Measurements from ENCODE around the gene TFRC. TPM values are rescaled to one million over a fixed set of nuclear protein-coding genes. Genes with fewer than 3 reads are reported as not detected.
"Not testable (repeated sequence)": the region's sequence is repeated elsewhere in the genome, so short reads cannot be mapped to it uniquely, and the experiment has no call there.

The TFRC gene
- total and polyA plus RNA-seq, 2 experiments from 2014 or later: 35.5 to 187 TPM

DNA sequence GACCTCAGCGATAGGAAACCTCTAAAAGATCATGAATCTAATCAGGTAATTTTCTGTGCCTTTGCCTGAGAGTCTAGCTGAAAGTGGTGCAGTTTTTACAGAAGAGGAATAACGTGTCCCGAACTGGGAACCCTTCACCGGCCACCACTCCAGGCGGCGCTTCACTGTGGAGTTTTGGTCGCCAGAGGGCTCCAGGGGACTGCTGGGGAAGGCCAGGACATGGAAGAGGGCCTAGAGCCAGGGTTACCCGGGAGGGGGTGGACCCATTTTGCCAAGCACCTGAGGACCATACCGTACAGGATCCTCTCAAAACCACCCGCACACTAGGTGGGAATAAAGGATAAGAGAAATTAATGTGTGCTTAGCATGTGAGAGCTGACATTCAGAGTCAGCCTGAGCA, 55.8 kb downstream of the TFRC start:
- not testable (repeated sequence) for H4K20me1 ChIP-seq (replicated peaks; ENCODE audit: insufficient read depth); H3K9me2 ChIP-seq (ENCODE audit: insufficient read depth); H3K4me3 ChIP-seq; H3K27me3 Mint-ChIP-seq (ENCODE audit: insufficient read depth, low read depth, poor library complexity); H3K4me2 ChIP-seq; H3K4me3 Mint-ChIP-seq; H2AFZ ChIP-seq; H3K79me2 ChIP-seq (replicated peaks; ENCODE audit: insufficient read depth); H3K27me3 ChIP-seq (ENCODE audit: insufficient read depth); H3F3A ChIP-seq (replicated peaks; ENCODE audit: low read depth); H3K36me3 ChIP-seq (ENCODE audit: insufficient read depth); H3K4me1 ChIP-seq (ENCODE audit: insufficient read depth); H3K27ac Mint-ChIP-seq; H3K27ac ChIP-seq (ENCODE audit: low read depth); H3K4me1 Mint-ChIP-seq
- peaks cover 11% of the 10 kb centered on the region for H3K36me3 Mint-ChIP-seq (ENCODE audit: low read depth)
- ATAC-seq (peak; percentile 100), DNase-seq (ENCODE audit: low spot score) (peak; percentile 70)
- TF ChIP-seq, protein P1, sequence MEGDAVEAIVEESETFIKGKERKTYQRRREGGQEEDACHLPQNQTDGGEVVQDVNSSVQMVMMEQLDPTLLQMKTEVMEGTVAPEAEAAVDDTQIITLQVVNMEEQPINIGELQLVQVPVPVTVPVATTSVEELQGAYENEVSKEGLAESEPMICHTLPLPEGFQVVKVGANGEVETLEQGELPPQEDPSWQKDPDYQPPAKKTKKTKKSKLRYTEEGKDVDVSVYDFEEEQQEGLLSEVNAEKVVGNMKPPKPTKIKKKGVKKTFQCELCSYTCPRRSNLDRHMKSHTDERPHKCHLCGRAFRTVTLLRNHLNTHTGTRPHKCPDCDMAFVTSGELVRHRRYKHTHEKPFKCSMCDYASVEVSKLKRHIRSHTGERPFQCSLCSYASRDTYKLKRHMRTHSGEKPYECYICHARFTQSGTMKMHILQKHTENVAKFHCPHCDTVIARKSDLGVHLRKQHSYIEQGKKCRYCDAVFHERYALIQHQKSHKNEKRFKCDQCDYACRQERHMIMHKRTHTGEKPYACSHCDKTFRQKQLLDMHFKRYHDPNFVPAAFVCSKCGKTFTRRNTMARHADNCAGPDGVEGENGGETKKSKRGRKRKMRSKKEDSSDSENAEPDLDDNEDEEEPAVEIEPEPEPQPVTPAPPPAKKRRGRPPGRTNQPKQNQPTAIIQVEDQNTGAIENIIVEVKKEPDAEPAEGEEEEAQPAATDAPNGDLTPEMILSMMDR (conservative IDR thresholded peaks at IDR 0.05; ENCODE audit: low read depth in 2 of 2): peak; percentile 74 to 80
- peaks cover 15% of the 10 kb centered on the region for H3K9me3 Mint-ChIP-seq

DNA sequence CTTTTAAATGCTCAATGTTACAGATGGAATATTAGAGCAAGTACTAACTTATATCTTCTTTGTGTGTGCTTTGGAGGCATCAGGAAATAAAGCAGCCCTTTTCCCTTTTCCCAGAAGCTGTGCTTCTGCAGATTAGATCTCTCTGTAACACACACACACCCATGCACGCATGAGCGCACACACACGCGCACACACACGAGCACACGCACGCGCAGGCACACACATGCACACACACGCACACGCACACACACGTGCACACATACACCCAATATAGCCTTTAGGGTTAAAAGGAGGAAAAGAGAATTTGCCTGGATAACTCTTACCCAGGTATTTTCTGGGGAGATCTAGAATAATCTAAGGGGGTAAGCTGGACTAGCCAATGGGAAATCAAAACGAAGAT, 56.9 kb downstream of the TFRC start:
- no peak overlapping the region for H3K27ac ChIP-seq (ENCODE audit: low read depth)
- no peak overlapping the region for H2AFZ ChIP-seq
- H3K4me3 ChIP-seq: no peak overlapping the region
- H3K4me3 Mint-ChIP-seq: no peak overlapping the region
- no peaks in the 10 kb centered on the region; the same call in 2 of the 3 replicates for H3K4me1 Mint-ChIP-seq
- H3K79me2 ChIP-seq (replicated peaks; ENCODE audit: insufficient read depth): no peaks in the 10 kb centered on the region
- H4K20me1 ChIP-seq (replicated peaks; ENCODE audit: insufficient read depth): no peaks in the 10 kb centered on the region
- H3K9me2 ChIP-seq (ENCODE audit: insufficient read depth): no peaks in the 10 kb centered on the region
- H3K27me3 Mint-ChIP-seq (ENCODE audit: insufficient read depth, low read depth, poor library complexity): no peaks in the 10 kb centered on the region
- H3F3A ChIP-seq (replicated peaks; ENCODE audit: low read depth): no peaks in the 10 kb centered on the region
- H3K4me1 ChIP-seq (ENCODE audit: insufficient read depth): no peaks in the 10 kb centered on the region
- no peak overlapping the region for H3K4me2 ChIP-seq
- no peaks in the 10 kb centered on the region for H3K36me3 ChIP-seq (ENCODE audit: insufficient read depth)
- DNase-seq (ENCODE audit: low spot score) (no peak), ATAC-seq (no peak)
- H3K27ac Mint-ChIP-seq: no peak overlapping the region
- H3K27me3 ChIP-seq (ENCODE audit: insufficient read depth): no peaks in the 10 kb centered on the region
- H3K36me3 Mint-ChIP-seq (ENCODE audit: low read depth): peaks cover 11% of the 10 kb centered on the region
- H3K9me3 Mint-ChIP-seq: peaks cover 15% of the 10 kb centered on the region
- TF ChIP-seq, protein P2, sequence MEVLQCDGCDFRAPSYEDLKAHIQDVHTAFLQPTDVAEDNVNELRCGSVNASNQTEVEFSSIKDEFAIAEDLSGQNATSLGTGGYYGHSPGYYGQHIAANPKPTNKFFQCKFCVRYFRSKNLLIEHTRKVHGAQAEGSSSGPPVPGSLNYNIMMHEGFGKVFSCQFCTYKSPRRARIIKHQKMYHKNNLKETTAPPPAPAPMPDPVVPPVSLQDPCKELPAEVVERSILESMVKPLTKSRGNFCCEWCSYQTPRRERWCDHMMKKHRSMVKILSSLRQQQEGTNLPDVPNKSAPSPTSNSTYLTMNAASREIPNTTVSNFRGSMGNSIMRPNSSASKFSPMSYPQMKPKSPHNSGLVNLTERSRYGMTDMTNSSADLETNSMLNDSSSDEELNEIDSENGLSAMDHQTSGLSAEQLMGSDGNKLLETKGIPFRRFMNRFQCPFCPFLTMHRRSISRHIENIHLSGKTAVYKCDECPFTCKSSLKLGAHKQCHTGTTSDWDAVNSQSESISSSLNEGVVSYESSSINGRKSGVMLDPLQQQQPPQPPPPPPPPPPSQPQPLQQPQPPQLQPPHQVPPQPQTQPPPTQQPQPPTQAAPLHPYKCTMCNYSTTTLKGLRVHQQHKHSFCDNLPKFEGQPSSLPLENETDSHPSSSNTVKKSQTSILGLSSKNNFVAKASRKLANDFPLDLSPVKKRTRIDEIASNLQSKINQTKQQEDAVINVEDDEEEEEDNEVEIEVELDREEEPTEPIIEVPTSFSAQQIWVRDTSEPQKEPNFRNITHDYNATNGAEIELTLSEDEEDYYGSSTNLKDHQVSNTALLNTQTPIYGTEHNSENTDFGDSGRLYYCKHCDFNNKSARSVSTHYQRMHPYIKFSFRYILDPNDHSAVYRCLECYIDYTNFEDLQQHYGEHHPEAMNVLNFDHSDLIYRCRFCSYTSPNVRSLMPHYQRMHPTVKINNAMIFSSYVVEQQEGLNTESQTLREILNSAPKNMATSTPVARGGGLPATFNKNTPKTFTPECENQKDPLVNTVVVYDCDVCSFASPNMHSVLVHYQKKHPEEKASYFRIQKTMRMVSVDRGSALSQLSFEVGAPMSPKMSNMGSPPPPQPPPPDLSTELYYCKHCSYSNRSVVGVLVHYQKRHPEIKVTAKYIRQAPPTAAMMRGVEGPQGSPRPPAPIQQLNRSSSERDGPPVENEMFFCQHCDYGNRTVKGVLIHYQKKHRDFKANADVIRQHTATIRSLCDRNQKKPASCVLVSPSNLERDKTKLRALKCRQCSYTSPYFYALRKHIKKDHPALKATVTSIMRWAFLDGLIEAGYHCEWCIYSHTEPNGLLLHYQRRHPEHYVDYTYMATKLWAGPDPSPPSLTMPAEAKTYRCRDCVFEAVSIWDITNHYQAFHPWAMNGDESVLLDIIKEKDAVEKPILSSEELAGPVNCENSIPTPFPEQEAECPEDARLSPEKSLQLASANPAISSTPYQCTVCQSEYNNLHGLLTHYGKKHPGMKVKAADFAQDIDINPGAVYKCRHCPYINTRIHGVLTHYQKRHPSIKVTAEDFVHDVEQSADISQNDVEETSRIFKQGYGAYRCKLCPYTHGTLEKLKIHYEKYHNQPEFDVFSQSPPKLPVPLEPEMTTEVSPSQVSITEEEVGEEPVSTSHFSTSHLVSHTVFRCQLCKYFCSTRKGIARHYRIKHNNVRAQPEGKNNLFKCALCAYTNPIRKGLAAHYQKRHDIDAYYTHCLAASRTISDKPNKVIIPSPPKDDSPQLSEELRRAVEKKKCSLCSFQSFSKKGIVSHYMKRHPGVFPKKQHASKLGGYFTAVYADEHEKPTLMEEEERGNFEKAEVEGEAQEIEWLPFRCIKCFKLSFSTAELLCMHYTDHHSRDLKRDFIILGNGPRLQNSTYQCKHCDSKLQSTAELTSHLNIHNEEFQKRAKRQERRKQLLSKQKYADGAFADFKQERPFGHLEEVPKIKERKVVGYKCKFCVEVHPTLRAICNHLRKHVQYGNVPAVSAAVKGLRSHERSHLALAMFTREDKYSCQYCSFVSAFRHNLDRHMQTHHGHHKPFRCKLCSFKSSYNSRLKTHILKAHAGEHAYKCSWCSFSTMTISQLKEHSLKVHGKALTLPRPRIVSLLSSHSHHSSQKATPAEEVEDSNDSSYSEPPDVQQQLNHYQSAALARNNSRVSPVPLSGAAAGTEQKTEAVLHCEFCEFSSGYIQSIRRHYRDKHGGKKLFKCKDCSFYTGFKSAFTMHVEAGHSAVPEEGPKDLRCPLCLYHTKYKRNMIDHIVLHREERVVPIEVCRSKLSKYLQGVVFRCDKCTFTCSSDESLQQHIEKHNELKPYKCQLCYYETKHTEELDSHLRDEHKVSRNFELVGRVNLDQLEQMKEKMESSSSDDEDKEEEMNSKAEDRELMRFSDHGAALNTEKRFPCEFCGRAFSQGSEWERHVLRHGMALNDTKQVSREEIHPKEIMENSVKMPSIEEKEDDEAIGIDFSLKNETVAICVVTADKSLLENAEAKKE (CRISPR knock-in tag; IDR thresholded peaks at IDR 0.05): no peak
- no peak for TF ChIP-seq EZH2phosphoT487 (IDR thresholded peaks at IDR 0.05; ENCODE audit: unreplicated experiment)
- TF ChIP-seq STAT1 (IDR thresholded peaks at IDR 0.05; ENCODE audit: unreplicated experiment): no peak
- no peak for TF ChIP-seq JUNB (IDR thresholded peaks at IDR 0.05; ENCODE audit: unreplicated experiment)
- TF ChIP-seq, protein P3, sequence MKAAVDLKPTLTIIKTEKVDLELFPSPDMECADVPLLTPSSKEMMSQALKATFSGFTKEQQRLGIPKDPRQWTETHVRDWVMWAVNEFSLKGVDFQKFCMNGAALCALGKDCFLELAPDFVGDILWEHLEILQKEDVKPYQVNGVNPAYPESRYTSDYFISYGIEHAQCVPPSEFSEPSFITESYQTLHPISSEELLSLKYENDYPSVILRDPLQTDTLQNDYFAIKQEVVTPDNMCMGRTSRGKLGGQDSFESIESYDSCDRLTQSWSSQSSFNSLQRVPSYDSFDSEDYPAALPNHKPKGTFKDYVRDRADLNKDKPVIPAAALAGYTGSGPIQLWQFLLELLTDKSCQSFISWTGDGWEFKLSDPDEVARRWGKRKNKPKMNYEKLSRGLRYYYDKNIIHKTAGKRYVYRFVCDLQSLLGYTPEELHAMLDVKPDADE (IDR thresholded peaks at IDR 0.05): no peak
- no peak for TF ChIP-seq ZNF114 (CRISPR knock-in tag; IDR thresholded peaks at IDR 0.05)
- no peak for TF ChIP-seq NANOG (IDR thresholded peaks at IDR 0.05; ENCODE audit: borderline replicate concordance)
- no peak for TF ChIP-seq CREB1 (CRISPR knock-in tag; IDR thresholded peaks at IDR 0.05; ENCODE audit: low read depth)
- no peak for TF ChIP-seq EZH2 (IDR thresholded peaks at IDR 0.05; ENCODE audit: low read depth, unreplicated experiment)
